NCI-H2196 treated with DMSO at 0.1 percent for 48 hours (cell line): ENCODE data around the gene RER1.

Experiments
- DNase-seq: peaks from one replicate; lab custom pipeline; 2025; ENCODE audit not compliant: unreplicated experiment; lab: John Stamatoyannopoulos, UW

Gene RER1

DNA sequence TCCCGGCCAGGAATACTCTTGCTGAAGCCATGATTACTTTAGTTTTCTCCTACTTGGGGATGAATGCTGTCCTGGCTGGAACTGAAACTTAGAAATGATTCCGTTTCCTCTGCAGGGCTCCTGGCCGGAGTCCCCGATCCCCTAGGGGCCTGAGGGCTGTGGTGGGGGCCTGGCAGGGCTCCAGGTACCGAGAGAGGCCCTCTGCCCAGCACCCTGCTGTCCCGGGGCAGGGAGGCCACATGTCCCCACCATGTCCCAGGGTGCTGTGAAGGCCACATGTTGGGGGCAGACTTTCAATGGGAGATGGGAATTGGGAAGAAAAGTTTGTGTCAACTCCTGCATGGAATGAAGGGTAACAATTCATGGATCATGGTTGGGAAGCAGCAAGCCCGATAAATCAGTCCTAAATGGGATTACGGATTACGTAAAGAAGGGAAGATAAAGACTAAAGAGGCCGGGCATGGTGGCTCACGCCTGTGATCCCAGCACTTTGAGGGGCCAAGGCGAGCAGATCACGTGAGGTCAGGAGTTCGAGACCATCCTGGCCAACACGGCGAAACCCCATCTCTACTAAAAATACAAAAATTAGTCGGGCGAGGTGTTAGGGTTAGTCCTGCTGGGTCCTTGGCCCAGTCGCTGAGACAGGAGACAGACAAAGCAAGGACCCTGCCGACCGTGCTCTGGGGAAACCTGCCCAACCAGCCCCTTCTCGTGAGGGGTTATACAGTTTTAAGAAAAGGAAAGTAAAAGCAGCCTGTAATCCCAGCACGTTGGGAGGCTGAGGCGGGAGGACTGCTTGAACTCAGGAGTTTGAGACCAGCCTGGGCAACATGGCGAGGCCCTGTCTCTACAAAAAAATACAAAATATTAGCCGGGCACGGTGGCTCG lies 37.8 kb upstream of the RER1 start:
- no peak for DNase-seq

GRCh38 chr1:2354511-2355372 lies 36.9 kb upstream of the RER1 start:
- no peak for DNase-seq

GRCh38 chr1:2355373-2356261 lies 36.0 kb upstream of the RER1 start:
- no peak for DNase-seq

DNA sequence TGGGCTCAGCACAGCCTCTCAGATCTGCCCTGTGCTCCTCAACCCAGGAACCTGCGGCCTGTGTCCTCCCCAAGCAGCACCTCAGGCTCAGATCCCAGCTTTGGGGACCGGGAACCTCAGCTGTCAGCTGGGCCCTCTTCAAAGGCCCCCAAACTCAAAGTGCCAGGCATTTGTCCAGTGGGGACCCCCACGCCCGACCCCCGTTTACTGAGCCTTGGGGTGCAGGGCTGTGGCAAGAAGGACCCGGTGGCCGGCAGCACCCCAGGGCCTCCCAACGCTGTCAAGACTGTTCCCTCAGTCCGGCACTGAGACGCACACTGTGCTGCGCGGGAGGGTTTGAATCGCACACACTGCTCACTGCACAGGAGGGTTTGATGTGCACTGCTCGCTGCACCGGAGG lies 35.2 kb upstream of the RER1 start:
- DNase-seq = no peak

DNA sequence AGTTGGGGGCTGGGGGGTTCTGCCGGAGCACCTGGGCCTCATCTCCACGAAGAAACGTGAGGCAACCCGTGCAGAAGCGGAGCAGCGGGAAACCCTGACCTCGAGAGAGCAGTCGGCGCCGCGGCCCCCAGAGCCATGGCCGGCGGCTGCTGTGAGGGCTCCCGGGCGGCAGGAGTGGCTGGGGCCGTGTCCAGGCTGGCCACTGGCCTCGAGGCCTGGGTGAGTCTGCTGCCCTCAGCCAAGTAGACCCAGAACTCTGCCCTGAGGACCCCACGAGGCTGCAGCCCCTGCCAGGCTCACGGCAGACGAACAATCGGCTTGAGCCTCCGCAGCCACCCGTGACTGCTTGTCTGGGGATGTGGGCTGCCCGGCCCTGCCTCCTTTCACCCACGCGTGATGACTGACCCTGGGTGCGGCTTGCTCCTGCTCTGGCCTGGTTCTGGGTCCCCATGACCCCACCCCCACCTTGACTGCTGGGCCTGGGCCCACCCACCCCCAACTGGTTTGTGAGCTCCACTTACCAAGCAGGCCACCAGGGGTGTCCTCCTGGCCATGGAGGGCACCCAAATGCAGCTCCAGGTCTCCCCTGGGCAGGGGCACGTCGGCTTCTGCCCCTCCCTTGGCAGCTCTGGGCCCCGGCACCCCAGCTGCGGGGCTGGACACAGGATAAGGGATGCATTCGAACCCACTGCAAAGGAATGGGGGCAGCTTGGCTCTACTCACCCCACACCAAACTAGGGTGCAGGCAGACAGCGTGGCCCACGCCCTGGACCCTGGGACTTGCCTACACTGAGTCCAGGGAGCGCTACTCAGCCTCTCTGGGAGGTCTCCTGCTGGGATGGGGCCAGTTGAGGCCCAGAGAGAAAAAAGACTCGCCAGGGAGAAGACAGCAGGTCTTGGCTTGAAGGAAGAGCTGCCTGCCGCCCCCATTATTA lies 34.5 kb upstream of the RER1 start:
- no peak for DNase-seq

GRCh38 chr1:2358072-2358471 lies 33.6 kb upstream of the RER1 start:
- DNase-seq = no peak

DNA sequence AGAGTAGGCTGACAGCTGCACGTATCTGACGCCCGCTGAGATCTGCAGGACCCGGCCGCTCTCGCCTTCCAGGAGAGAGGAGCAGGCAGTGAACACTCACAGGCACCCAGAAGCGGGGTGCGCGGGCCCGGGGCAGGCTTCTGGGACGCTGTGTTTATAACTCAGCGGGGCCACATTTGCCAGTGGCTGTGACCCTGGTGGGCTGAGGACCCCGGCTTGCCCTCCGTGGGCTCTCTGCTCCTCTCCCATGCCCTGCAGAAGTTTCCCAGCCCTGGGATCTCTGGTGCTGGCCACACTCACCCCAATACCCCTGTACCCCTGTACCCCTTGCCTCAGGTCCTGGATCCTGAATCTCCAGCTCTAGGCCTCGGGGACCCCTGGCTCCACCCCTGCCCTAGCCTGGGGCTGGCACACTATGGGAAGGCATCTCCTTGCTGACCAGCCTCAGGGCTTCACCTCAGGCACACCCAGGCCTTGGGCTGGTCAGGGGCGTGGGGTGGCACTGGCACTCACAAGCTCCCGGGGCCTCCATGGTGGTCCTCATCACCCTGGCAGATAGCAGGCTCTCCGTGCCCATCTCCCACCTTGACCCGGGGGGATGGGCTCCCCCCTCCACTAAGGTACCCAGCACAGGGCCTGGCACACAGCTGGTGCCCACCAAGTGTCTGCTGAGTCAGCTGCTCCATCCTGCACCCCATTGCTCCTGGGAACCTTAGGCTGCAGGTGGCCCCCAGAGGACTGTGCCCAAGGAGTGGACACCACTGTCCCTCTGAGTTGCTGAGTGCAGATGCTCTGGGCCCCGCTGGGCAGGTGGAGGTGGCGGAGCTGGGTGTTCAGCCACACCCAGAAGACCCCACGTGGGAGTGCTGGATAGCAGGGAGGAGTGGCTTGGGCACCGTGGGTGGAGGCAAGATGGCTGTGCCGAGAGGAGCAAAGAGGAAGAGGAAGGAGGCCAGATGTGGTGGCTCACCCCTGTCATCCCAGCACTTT lies 32.7 kb upstream of the RER1 start:
- DNase-seq = no peak

DNA sequence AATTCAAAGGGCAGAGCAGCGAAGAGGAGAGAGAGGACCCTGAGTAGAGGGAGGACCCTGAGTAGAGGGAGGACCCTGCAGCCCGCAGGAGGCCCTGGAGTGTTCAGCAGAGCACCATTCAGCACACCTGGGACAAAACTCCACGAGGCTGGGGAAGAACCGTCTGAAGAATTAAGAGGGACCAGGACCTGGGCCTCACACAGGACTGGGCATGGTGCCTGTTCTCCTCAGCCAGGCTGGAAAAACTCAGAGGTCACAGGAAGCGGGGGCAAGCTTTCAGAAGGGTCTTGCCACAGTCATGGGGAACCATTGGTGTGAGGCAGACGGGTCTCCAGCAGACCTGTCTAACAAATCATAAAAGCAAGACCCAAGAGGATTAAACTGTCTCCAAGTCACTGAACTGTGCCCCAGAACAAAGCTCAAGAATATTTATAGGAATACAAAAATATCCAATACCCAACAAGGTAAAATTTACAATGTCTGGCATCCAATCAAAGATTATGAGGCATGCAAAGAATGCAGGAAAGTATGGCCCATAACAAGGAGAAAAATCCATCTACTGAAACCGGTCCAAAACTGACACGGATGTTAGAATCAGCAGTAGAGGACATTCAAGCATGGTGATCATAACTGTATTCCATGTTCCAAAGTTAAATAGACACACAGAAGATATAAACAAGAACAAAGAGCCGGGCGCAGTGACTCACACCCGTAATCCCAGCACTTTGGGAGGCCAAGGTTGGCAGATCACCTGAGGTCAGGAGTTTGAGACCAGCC lies 30.9 kb upstream of the RER1 start:
- DNase-seq = no peak

- no peak for DNase-seq
Observed at GRCh38 chr1:2363847-2364513, 27.7 kb upstream of the RER1 start.

DNA sequence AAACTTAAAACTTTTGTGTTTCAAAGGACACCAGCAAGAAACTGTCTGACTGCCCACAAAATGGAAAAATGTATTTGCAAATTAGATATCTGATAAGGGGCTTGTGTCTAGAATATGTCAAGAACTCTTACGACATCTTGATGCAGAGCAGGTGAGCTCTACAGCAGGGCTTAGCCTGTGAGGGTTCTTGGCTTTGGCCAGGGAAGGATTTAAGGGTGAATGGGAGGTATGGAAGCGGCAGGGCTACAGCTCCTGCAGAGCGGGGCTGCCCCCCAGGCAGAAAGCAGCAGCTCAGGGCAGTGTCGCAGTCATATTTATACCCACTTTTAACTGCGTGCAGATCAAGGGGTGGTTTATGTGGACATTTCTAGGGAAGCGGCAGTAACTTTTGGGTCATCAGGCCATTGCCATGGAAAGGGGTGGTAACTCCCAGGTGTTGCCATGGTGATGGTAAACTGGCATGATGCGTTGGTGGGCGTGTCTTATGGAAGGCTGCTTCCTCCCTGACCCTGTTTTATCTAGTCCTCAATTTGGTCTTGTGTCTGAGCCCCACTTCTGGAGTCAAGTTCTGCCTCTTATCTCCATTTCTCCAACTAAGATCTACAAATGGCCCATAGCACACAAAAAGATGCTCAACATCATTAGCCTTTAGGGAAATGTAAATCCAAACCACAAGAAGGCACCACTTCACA lies 23.4 kb upstream of the RER1 start:
- no peak for DNase-seq

GRCh38 chr1:2372551-2373490 lies 18.8 kb upstream of the RER1 start:
- DNase-seq = no peak

- no peak for DNase-seq
Observed at GRCh38 chr1:2373551-2374251, 17.9 kb upstream of the RER1 start.

DNA sequence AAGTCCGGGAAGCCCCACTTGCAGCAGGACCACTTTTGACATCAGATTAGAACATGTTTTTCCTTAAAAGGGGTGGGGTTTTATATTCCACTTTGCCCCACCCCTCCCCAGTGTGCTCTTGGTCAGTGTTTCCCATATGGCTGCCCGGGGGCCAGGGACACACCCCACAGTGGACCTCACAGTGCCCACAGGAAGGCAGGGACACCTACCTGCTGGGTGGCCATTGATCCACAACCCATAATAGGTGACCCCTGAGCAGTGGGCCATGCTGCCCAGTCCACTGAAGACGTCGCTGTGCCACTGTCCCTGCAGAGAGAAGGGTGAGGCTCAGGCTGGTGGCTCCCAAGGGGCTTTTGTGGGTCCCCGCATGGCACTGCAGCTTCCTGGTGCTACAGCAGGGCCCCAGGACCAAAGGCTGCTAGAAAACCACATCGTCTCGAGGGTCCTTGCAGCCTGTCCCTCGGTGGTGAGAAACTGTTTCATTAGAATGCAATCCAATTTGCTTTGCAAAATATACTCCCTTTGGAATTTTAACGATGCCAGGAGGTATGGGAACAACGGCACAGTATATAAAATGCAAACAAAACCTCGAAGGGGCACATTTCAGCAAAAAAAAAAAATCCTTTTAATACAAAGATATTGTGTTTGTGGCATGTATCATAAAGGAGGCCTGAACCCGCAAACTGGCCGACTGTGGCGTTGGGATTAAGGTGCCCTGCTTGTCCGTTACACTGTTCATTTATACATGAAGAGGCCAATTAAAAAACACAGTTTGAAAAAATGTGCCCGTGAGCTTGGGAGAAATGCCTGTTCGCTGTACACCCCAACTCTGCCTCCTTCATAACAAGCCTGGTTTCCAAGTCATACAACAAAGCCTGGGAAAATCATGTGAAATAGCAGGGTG lies 17.1 kb upstream of the RER1 start:
- no peak for DNase-seq

DNA sequence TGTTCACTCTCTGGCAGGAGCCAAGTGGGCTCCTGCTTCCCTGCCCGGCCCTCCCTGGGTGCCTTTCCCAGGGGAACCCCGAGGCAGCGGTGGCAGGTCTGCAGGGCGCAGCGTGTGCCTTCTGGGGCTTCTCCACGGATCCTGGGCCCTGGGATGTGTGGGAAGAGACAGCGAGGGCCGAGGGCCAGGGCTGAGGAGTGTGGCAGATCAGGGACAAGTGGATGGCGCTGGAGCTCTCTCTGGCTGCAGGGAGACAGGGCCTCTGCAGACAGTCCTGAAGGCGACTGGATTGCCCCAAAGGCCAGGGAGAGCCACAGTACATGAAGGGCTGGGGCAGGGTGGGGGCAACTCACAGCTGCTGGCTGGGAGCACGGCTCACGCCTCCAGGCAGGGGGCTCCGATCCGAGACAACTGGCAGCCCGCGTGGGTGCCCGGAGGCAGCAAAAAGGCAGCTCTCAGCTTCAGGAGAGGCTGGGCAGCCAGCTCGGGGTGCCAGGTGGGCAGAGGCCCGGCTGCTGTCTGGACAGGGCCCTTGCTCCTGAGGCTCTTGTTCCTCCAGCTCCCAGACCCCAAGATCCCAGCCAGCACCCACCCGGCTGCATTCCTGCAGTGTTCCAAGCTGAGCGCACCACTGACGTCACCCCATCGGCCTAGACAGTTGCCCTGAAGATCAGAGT lies 16.3 kb upstream of the RER1 start:
- DNase-seq = no peak
